ENCODE results near the gene FZD4.

FZD4 gene

GRCh38 chr11:86954269-86955110 is 705 bp downstream of the FZD4 start:
- peak overlapping the region; percentile 63; the same call in 1 of the 2 replicates for H3K27ac ChIP-seq (ENCODE audit: extremely low read depth, low read depth, low read length)
- CTCF ChIA-PET: interaction anchor here (0.7 to 5.5 kb wide), 4 partner anchors 16 to 143 kb away, joined by 3 to 35 read pairs (median 5); no protein-coding TSS in a partner anchor
- peaks cover 0 to 15% of the 10 kb centered on the region in 2 experiments; a peak in 1 of 3 replicates for H3K36me3 ChIP-seq (ENCODE audit: control insufficient read depth in 2 of 2, insufficient read depth in 1 of 2, low read length in 2 of 2)
- H3K9me3 ChIP-seq (ENCODE audit: control insufficient read depth, insufficient read depth, low read depth, low read length): no peaks in the 10 kb centered on the region
- POLR2A ChIA-PET: interaction anchor here (0.6 to 2.7 kb wide), 8 partner anchors 15 to 1129 kb away, joined by 3 to 15 read pairs (median 6); partner anchors contain the start of gene TMEM135
- H3K4me3 ChIP-seq (ENCODE audit: low read depth, low read length): peak overlapping the region; percentile 70
- H3K4me1 ChIP-seq (ENCODE audit: control insufficient read depth, insufficient read depth, low read length): no peaks in the 10 kb centered on the region
- TF ChIP-seq ZNF341 (tag by site-specific recombination; IDR thresholded peaks at IDR 0.05; ENCODE audit: low read depth): 0 out of 2 replicates have a peak, but pooled peaks have one; percentile 36
- peak; percentile 52 for TF ChIP-seq PATZ1 (tag by site-specific recombination; IDR thresholded peaks at IDR 0.05)
- no peak for TF ChIP-seq HOXD13 (CRISPR knock-in tag; IDR thresholded peaks at IDR 0.05; ENCODE audit: borderline replicate concordance)
- TF ChIP-seq, protein P1, sequence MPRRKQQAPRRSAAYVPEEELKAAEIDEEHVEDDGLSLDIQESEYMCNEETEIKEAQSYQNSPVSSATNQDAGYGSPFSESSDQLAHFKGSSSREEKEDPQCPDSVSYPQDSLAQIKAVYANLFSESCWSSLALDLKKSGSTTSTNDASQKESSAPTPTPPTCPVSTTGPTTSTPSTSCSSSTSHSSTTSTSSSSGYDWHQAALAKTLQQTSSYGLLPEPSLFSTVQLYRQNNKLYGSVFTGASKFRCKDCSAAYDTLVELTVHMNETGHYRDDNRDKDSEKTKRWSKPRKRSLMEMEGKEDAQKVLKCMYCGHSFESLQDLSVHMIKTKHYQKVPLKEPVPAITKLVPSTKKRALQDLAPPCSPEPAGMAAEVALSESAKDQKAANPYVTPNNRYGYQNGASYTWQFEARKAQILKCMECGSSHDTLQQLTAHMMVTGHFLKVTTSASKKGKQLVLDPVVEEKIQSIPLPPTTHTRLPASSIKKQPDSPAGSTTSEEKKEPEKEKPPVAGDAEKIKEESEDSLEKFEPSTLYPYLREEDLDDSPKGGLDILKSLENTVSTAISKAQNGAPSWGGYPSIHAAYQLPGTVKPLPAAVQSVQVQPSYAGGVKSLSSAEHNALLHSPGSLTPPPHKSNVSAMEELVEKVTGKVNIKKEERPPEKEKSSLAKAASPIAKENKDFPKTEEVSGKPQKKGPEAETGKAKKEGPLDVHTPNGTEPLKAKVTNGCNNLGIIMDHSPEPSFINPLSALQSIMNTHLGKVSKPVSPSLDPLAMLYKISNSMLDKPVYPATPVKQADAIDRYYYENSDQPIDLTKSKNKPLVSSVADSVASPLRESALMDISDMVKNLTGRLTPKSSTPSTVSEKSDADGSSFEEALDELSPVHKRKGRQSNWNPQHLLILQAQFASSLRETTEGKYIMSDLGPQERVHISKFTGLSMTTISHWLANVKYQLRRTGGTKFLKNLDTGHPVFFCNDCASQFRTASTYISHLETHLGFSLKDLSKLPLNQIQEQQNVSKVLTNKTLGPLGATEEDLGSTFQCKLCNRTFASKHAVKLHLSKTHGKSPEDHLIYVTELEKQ (tag by site-specific recombination; IDR thresholded peaks at IDR 0.05; ENCODE audit: borderline replicate concordance): no peak
- TF ChIP-seq ZNF510 (tag by site-specific recombination; IDR thresholded peaks at IDR 0.05; ENCODE audit: insufficient replicate concordance): no peak
- TF ChIP-seq PBX3 (CRISPR knock-in tag; IDR thresholded peaks at IDR 0.05): no peak
- peak; percentile 46 for TF ChIP-seq ZNF335 (tag by site-specific recombination; conservative IDR thresholded peaks at IDR 0.05)
- TF ChIP-seq ZNF155 (tag by site-specific recombination; IDR thresholded peaks at IDR 0.05): no peak
- TF ChIP-seq ZXDB (tag by site-specific recombination; IDR thresholded peaks at IDR 0.05): 0 out of 2 replicates have a peak, but pooled peaks have one; percentile 24
- TF ChIP-seq ZNF707 (tag by site-specific recombination; IDR thresholded peaks at IDR 0.05): no peak
- TF ChIP-seq GLIS1 (tag by site-specific recombination; IDR thresholded peaks at IDR 0.05): 0 out of 2 replicates have a peak, but pooled peaks have one; percentile 15
- no peak for TF ChIP-seq ZNF514 (tag by site-specific recombination; IDR thresholded peaks at IDR 0.05)
- TF ChIP-seq, protein P2, sequence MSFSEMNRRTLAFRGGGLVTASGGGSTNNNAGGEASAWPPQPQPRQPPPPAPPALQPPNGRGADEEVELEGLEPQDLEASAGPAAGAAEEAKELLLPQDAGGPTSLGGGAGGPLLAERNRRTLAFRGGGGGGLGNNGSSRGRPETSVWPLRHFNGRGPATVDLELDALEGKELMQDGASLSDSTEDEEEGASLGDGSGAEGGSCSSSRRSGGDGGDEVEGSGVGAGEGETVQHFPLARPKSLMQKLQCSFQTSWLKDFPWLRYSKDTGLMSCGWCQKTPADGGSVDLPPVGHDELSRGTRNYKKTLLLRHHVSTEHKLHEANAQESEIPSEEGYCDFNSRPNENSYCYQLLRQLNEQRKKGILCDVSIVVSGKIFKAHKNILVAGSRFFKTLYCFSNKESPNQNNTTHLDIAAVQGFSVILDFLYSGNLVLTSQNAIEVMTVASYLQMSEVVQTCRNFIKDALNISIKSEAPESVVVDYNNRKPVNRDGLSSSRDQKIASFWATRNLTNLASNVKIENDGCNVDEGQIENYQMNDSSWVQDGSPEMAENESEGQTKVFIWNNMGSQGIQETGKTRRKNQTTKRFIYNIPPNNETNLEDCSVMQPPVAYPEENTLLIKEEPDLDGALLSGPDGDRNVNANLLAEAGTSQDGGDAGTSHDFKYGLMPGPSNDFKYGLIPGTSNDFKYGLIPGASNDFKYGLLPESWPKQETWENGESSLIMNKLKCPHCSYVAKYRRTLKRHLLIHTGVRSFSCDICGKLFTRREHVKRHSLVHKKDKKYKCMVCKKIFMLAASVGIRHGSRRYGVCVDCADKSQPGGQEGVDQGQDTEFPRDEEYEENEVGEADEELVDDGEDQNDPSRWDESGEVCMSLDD (tag by site-specific recombination; IDR thresholded peaks at IDR 0.05): 0 out of 2 replicates have a peak, but pooled peaks have one; percentile 19
- TF ChIP-seq, protein P3, sequence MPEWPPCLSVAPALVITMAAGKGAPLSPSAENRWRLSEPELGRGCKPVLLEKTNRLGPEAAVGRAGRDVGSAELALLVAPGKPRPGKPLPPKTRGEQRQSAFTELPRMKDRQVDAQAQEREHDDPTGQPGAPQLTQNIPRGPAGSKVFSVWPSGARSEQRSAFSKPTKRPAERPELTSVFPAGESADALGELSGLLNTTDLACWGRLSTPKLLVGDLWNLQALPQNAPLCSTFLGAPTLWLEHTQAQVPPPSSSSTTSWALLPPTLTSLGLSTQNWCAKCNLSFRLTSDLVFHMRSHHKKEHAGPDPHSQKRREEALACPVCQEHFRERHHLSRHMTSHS (tag by site-specific recombination; IDR thresholded peaks at IDR 0.05): no peak
- peak; percentile 57; the same call in 1 of the 2 replicates for TF ChIP-seq PRDM1 (tag by site-specific recombination; IDR thresholded peaks at IDR 0.05)
- no peak for TF ChIP-seq FEZF1 (tag by site-specific recombination; IDR thresholded peaks at IDR 0.05)
- TF ChIP-seq, protein P4, sequence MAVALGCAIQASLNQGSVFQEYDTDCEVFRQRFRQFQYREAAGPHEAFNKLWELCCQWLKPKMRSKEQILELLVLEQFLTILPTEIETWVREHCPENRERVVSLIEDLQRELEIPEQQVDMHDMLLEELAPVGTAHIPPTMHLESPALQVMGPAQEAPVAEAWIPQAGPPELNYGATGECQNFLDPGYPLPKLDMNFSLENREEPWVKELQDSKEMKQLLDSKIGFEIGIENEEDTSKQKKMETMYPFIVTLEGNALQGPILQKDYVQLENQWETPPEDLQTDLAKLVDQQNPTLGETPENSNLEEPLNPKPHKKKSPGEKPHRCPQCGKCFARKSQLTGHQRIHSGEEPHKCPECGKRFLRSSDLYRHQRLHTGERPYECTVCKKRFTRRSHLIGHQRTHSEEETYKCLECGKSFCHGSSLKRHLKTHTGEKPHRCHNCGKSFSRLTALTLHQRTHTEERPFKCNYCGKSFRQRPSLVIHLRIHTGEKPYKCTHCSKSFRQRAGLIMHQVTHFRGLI (tag by site-specific recombination; IDR thresholded peaks at IDR 0.05): peak; percentile 99
- TF ChIP-seq CTCF (tag by site-specific recombination; IDR thresholded peaks at IDR 0.05): 0 out of 2 replicates have a peak, but pooled peaks have one; percentile 7
- peak; percentile 73 for TF ChIP-seq GLIS2 (tag by site-specific recombination; IDR thresholded peaks at IDR 0.05)
- peak; percentile 47; the same call in 1 of the 2 replicates for TF ChIP-seq ZBTB20 (tag by site-specific recombination; IDR thresholded peaks at IDR 0.05)
- TF ChIP-seq ZNF670 (tag by site-specific recombination; IDR thresholded peaks at IDR 0.05; ENCODE audit: low read depth): no peak
- peak; percentile 24; the same call in 1 of the 2 replicates for TF ChIP-seq ZFP37 (tag by site-specific recombination; IDR thresholded peaks at IDR 0.05)

Data from HEK293 (cell line).